ENCODE measurements around the gene ERN1.
"Not testable (repeated sequence)": the region's sequence is repeated elsewhere in the genome, so short reads cannot be mapped to it uniquely, and the experiment has no call there.

The ERN1 gene

GRCh38 chr17:64129765-64130558 is at the start of gene ERN1:
ERN1 (minus strand) TSS chr17:64130144; CDS start chr17:64130029, 115 bp downstream.
- DNase-seq = peak; percentile 90

- not testable (repeated sequence) for DNase-seq
Observed at GRCh38 chr17:64179024-64179423, 49.1 kb upstream of the ERN1 start.

GRCh38 chr17:64178011-64178825 is 48.3 kb upstream of the ERN1 start:
- no peak for DNase-seq

GRCh38 chr17:64177311-64178010 is 47.5 kb upstream of the ERN1 start:
- no peak for DNase-seq

GRCh38 chr17:64176556-64176955 is 46.6 kb upstream of the ERN1 start:
- no peak for DNase-seq

- DNase-seq = no peak
Observed at GRCh38 chr17:64174686-64175456, 44.9 kb upstream of the ERN1 start.

- DNase-seq = no peak
Observed at GRCh38 chr17:64173646-64174045, 43.7 kb upstream of the ERN1 start.

GRCh38 chr17:64172510-64172909 is 42.6 kb upstream of the ERN1 start:
- DNase-seq = no peak

- no peak for DNase-seq
Observed at GRCh38 chr17:64171041-64171440, 41.1 kb upstream of the ERN1 start.

GRCh38 chr17:64170286-64170685 is 40.3 kb upstream of the ERN1 start:
- no peak for DNase-seq

- not testable (repeated sequence) for DNase-seq
Observed at GRCh38 chr17:64167666-64168065, 37.7 kb upstream of the ERN1 start.

- DNase-seq = no peak
Observed at GRCh38 chr17:64166876-64167275, 36.9 kb upstream of the ERN1 start.

- no peak for DNase-seq
Observed at GRCh38 chr17:64165347-64165746, 35.4 kb upstream of the ERN1 start.

GRCh38 chr17:64164596-64165285 is 34.8 kb upstream of the ERN1 start:
- no peak for DNase-seq

- DNase-seq = no peak
Observed at GRCh38 chr17:64163468-64163867, 33.5 kb upstream of the ERN1 start.

- no peak for DNase-seq
Observed at GRCh38 chr17:64162554-64162953, 32.6 kb upstream of the ERN1 start.

GRCh38 chr17:64161380-64162176 is 31.6 kb upstream of the ERN1 start:
- no peak for DNase-seq

GRCh38 chr17:64160378-64160777 is 30.4 kb upstream of the ERN1 start:
- DNase-seq = no peak

GRCh38 chr17:64158831-64159590 is 29.1 kb upstream of the ERN1 start:
- DNase-seq = no peak

GRCh38 chr17:64158406-64158805 is 28.5 kb upstream of the ERN1 start:
- no peak for DNase-seq
